Sigmoid colon (tissue), 4 donors: Measurements from ENCODE around the gene OLFML3.

Experiments used
- EP300 ChIP-seq, 4 donors: sonication (generic); formaldehyde crosslinking; IDR thresholded peaks; one replicate each; pipeline ENCODE4 v1.6.1; 2017; ENCODE audit warnings: antibody characterized with exemption in 4 of 4
- POLR2A ChIP-seq, 2 donors: fragments of 450-650 bp; IDR thresholded peaks; one replicate each; pipeline ENCODE4 v1.6.1; 2016; ENCODE audit warnings: antibody characterized with exemption in 2 of 2, mild to moderate bottlenecking in 2 of 2, moderate library complexity in 2 of 2
- POLR2AphosphoS5 ChIP-seq, 4 donors: sonication (generic); formaldehyde crosslinking; IDR thresholded peaks; one replicate each; pipeline ENCODE4 v1.6.1; 2017; ENCODE audit warnings: antibody characterized with exemption in 4 of 4
- TF ChIP-seq, protein P1 (sequence below), 4 experiments: fragments of 450-650 bp in 3 of 4; fragments of 200-600 bp in 1 of 4; IDR thresholded peaks; one replicate each; pipeline ENCODE4 v1.5.1; 2016 to 2019; ENCODE audit warnings: antibody characterized with exemption in 4 of 4, mild to moderate bottlenecking in 3 of 4, moderate library complexity in 2 of 4

GRCh38 chr1:114008480-114008941 lies 29.2 kb downstream of the OLFML3 start:
- TF ChIP-seq POLR2A (IDR thresholded peaks at IDR 0.05) (no peak), EP300 (IDR thresholded peaks at IDR 0.05) (no peak), POLR2AphosphoS5 (IDR thresholded peaks at IDR 0.05) (no peak)
- TF ChIP-seq, protein P1, sequence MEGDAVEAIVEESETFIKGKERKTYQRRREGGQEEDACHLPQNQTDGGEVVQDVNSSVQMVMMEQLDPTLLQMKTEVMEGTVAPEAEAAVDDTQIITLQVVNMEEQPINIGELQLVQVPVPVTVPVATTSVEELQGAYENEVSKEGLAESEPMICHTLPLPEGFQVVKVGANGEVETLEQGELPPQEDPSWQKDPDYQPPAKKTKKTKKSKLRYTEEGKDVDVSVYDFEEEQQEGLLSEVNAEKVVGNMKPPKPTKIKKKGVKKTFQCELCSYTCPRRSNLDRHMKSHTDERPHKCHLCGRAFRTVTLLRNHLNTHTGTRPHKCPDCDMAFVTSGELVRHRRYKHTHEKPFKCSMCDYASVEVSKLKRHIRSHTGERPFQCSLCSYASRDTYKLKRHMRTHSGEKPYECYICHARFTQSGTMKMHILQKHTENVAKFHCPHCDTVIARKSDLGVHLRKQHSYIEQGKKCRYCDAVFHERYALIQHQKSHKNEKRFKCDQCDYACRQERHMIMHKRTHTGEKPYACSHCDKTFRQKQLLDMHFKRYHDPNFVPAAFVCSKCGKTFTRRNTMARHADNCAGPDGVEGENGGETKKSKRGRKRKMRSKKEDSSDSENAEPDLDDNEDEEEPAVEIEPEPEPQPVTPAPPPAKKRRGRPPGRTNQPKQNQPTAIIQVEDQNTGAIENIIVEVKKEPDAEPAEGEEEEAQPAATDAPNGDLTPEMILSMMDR (IDR thresholded peaks at IDR 0.05), result no peak
